HCT116 (cell line): ENCODE measurements around the gene BAIAP2. TPM values are rescaled to one million over a fixed set of nuclear protein-coding genes. Genes with fewer than 3 reads are reported as not detected.

ENCODE experiments used
- ATAC-seq: fragments of 200-7000 bp; cut with Tn5 transposase; 2 replicates; pipeline ENCODE4 v1.9.1; 2020; ENCODE audit warnings: mild to moderate bottlenecking, moderate library complexity
- BruUV-seq: library from RNA; stranded (reverse); fragments of 400-500 nt; replicated peaks from 2 replicates; lab custom pipeline; 2021; lab: Mats Ljungman, UMichigan
- CTCF ChIA-PET: fragments of 300-600 bp; sonication (Branson Sonifier 250); formaldehyde crosslinking; loops from one replicate; lab custom pipeline; 2021; ENCODE audit warnings: antibody characterized with exemption; lab: Charles Lee
- POLR2A ChIA-PET: fragments of 300-600, 350-600 bp; sonication (Branson Sonifier 250); formaldehyde crosslinking; loops from one replicate; lab custom pipeline; 2021; ENCODE audit warnings: antibody characterized with exemption; lab: Charles Lee
- RAD21 ChIA-PET, 2 experiments: fragments of 300-600 bp; sonication (Branson Sonifier 250); formaldehyde crosslinking; loops; one replicate each; lab custom pipeline; 2023; ENCODE audit warnings: low total read pairs in 2 of 2; ENCODE audit not compliant: uncharacterized antibody in 2 of 2, unreplicated experiment in 2 of 2, low non-redundant PET in 1 of 2; lab: Charles Lee
- DNase-seq: peaks from one replicate; pipeline ENCODE4 v3.0.0-alpha.2; 2010; ENCODE audit warnings: low read depth, low spot score
- H2AFZ ChIP-seq: fragments of 200-600 bp; shearing (Covaris generic), sonication (generic); 2 replicates; pipeline ENCODE4 v1.6.1; 2017; ENCODE audit warnings: low read depth, mixed run types, mixed read lengths, antibody characterized with exemption, low read length; ENCODE audit not compliant: poor library complexity, severe bottlenecking
- H3K27ac ChIP-seq: 2 replicates; pipeline ENCODE4 v1.5.1; 2012; ENCODE audit warnings: low read depth, low read length
- H3K27me3 ChIP-seq: fragments of 200-600 bp; sonication (generic); 2 replicates; pipeline ENCODE4 v1.6.1; 2016; ENCODE audit warnings: mixed run types, low read length, mixed read lengths; ENCODE audit not compliant: insufficient read depth
- H3K36me3 ChIP-seq, 2 experiments: fragments of 200-500 bp in 1 of 2; fragments of 200-600 bp in 1 of 2; sonication (Bioruptor generic) in 1 of 2; sonication (generic) in 1 of 2; 2 replicates each; pipeline versions ENCODE4 v1.5.1 to v1.6.1; 2014 to 2016; ENCODE audit warnings: low read length in 2 of 2, inconsistent platforms in 1 of 2, mixed read lengths in 1 of 2, mixed run types in 1 of 2; ENCODE audit not compliant: insufficient read depth in 2 of 2, control insufficient read depth in 1 of 2
- H3K4me1 ChIP-seq, 2 experiments: fragments of 200-600 bp in 1 of 2; sonication (generic) in 1 of 2; 2 replicates each; pipeline versions ENCODE4 v1.5.1 to v1.6.1; 2012 to 2017; ENCODE audit warnings: low read length in 2 of 2, inconsistent platforms in 1 of 2, mild to moderate bottlenecking in 1 of 2, mixed read lengths in 1 of 2, mixed run types in 1 of 2, moderate library complexity in 1 of 2; ENCODE audit not compliant: insufficient read depth in 2 of 2, control insufficient read depth in 1 of 2
- H3K4me2 ChIP-seq: fragments of 200-600 bp; sonication (generic); 2 replicates; pipeline ENCODE4 v1.6.1; 2017; ENCODE audit warnings: mixed run types, low read length, mixed read lengths
- H3K4me3 ChIP-seq, 2 experiments: fragments of 200-600 bp in 1 of 2; sonication (generic) in 1 of 2; replicated peaks in 1 of 2; 2 replicates each; pipeline ENCODE4 v1.5.1; 2011 to 2016; ENCODE audit warnings: low read length in 2 of 2, control low read depth in 1 of 2, low read depth in 1 of 2, mild to moderate bottlenecking in 1 of 2, mixed read lengths in 1 of 2, mixed run types in 1 of 2
- H3K79me2 ChIP-seq: fragments of 200-600 bp; sonication (generic); 2 replicates; pipeline ENCODE4 v1.6.1; 2017; ENCODE audit warnings: mild to moderate bottlenecking, mixed run types, low read length, moderate library complexity, mixed read lengths; ENCODE audit not compliant: insufficient read depth
- H3K9ac ChIP-seq: fragments of 200-600 bp; sonication (generic); 2 replicates; pipeline ENCODE4 v1.6.1; 2016; ENCODE audit warnings: low read length, mixed read lengths
- H3K9me2 ChIP-seq: fragments of 200-600 bp; sonication (generic), shearing (Covaris generic); 2 replicates; pipeline ENCODE4 v1.6.1; 2017; ENCODE audit warnings: mixed run types, mild to moderate bottlenecking, moderate library complexity; ENCODE audit not compliant: insufficient read depth
- H3K9me3 ChIP-seq, 2 experiments: fragments of 200-500 bp in 1 of 2; fragments of 200-600 bp in 1 of 2; sonication (Bioruptor generic) in 1 of 2; sonication (generic) in 1 of 2; 2 replicates each; pipeline ENCODE4 v1.6.1; 2014 to 2017; ENCODE audit warnings: low read length in 2 of 2, mixed read lengths in 2 of 2, inconsistent platforms in 1 of 2, low read depth in 1 of 2, mild to moderate bottlenecking in 1 of 2, mixed run types in 1 of 2, moderate library complexity in 1 of 2; ENCODE audit not compliant: control insufficient read depth in 1 of 2, insufficient read depth in 1 of 2
- H4K20me1 ChIP-seq: fragments of 200-600 bp; sonication (generic), shearing (Covaris generic); 2 replicates; pipeline ENCODE4 v1.6.1; 2017; ENCODE audit warnings: mixed run types, mild to moderate bottlenecking, moderate library complexity; ENCODE audit not compliant: insufficient read depth
- CTCF ChIP-seq, 3 experiments: fragments of 200-600 bp in 1 of 3; sonication (generic) in 1 of 3; IDR thresholded peaks in 2 of 3; conservative IDR thresholded peaks in 1 of 3; 2 replicates each; pipeline ENCODE4 v1.5.1; 2012 to 2017; ENCODE audit warnings: low read depth in 2 of 3, low read length in 2 of 3, antibody characterized with exemption in 1 of 3, borderline replicate concordance in 1 of 3, control low read depth in 1 of 3, mild to moderate bottlenecking in 1 of 3, mixed read lengths in 1 of 3, mixed run types in 1 of 3, moderate library complexity in 1 of 3; ENCODE audit not compliant: insufficient read depth in 1 of 3
- POLR2A ChIP-seq: IDR thresholded peaks from 2 replicates; pipeline ENCODE4 v1.7.0; 2011; ENCODE audit warnings: borderline replicate concordance; ENCODE audit not compliant: insufficient read depth, insufficient read length; ENCODE audit errors: extremely low read depth
- intact Hi-C: fragments of 100-400 bp; cut with micrococcal nuclease; formaldehyde crosslinking; loops from 2 replicates; pipeline ENCODE4 v1.10.0; 2022
- total RNA-seq: library from RNA; stranded (reverse); gene quantifications from one replicate; pipeline ENCODE4 v1.2.1, GENCODE V29; 2021; ENCODE audit not compliant: unreplicated experiment
- TF ChIP-seq, protein P1 (sequence below): IDR thresholded peaks from 2 replicates; pipeline ENCODE4 v1.6.1; 2011; ENCODE audit warnings: mild to moderate bottlenecking, low read length, moderate library complexity; ENCODE audit not compliant: insufficient replicate concordance; ENCODE audit errors: extremely low read depth

Gene BAIAP2
- total RNA-seq, 1 experiment from 2014 or later, result 105 TPM

- Histone ChIP-seq H4K20me1 (no peaks in the 10 kb centered on the region), H3K9ac (no peak overlapping the region), H3K36me3 (no peaks in the 10 kb centered on the region), H3K9me2 (no peaks in the 10 kb centered on the region), H3K27me3 (no peaks in the 10 kb centered on the region), H3K27ac (no peak overlapping the region), H3K9me3 (no peaks in the 10 kb centered on the region)
- POLR2A ChIA-PET, result no interaction called here
- TF ChIP-seq CTCF (IDR thresholded peaks at IDR 0.05 in 2 of 3, conservative IDR thresholded peaks at IDR 0.05 in 1 of 3; ENCODE audit: borderline replicate concordance in 1 of 3, insufficient read depth in 1 of 3, low read depth in 2 of 3, low read length in 2 of 3), result no peak
- TF ChIP-seq POLR2A, result no peak
- TF ChIP-seq, protein P1, sequence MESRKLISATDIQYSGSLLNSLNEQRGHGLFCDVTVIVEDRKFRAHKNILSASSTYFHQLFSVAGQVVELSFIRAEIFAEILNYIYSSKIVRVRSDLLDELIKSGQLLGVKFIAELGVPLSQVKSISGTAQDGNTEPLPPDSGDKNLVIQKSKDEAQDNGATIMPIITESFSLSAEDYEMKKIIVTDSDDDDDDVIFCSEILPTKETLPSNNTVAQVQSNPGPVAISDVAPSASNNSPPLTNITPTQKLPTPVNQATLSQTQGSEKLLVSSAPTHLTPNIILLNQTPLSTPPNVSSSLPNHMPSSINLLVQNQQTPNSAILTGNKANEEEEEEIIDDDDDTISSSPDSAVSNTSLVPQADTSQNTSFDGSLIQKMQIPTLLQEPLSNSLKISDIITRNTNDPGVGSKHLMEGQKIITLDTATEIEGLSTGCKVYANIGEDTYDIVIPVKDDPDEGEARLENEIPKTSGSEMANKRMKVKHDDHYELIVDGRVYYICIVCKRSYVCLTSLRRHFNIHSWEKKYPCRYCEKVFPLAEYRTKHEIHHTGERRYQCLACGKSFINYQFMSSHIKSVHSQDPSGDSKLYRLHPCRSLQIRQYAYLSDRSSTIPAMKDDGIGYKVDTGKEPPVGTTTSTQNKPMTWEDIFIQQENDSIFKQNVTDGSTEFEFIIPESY, result no peak
- TF ChIP-seq, all 23 proteins: peak for 0
- intact Hi-C loops, result loop anchor here (10.0 kb wide), 2 partner anchors 239 to 411 kb away; partner anchors contain the start of gene CEP131
- DNase-seq (no peak), ATAC-seq (no peak)
- Histone ChIP-seq H3K79me2 (no peaks in the 10 kb centered on the region), H3K4me1 (peaks cover 40 to 53% of the 10 kb centered on the region in 2 experiments), H3K4me2 (no peak overlapping the region), H3K4me3 (no peak overlapping the region), H2AFZ (no peak overlapping the region)
- RAD21 ChIA-PET, result interaction anchor here in 1 of 2 experiments (0.7 kb wide), 1 partner anchor 884 kb away, joined by 3 read pairs; no protein-coding TSS in a partner anchor
- BruUV-seq, result no TSS peak
- CTCF ChIA-PET, result no interaction called here
Measured at GRCh38 chr17:80986046-80986445, 48.9 kb upstream of the BAIAP2 start.
